HTR-8/SVneo (cell line): ENCODE results near the gene BAAT.
"Not testable (repeated sequence)": the region's sequence is repeated elsewhere in the genome, so short reads cannot be mapped to it uniquely, and the experiment has no call there.

Experiments
- DNase-seq: peaks from one replicate; pipeline ENCODE4 v3.0.0; 2011; ENCODE audit warnings: low spot score, mixed read lengths; ENCODE audit not compliant: insufficient read length
- FAIRE-seq: peaks from 2 replicates; lab custom pipeline; 2011; peaks lifted over from hg19 to GRCh38; lab: Jason Lieb, UNC

BAAT gene

DNA sequence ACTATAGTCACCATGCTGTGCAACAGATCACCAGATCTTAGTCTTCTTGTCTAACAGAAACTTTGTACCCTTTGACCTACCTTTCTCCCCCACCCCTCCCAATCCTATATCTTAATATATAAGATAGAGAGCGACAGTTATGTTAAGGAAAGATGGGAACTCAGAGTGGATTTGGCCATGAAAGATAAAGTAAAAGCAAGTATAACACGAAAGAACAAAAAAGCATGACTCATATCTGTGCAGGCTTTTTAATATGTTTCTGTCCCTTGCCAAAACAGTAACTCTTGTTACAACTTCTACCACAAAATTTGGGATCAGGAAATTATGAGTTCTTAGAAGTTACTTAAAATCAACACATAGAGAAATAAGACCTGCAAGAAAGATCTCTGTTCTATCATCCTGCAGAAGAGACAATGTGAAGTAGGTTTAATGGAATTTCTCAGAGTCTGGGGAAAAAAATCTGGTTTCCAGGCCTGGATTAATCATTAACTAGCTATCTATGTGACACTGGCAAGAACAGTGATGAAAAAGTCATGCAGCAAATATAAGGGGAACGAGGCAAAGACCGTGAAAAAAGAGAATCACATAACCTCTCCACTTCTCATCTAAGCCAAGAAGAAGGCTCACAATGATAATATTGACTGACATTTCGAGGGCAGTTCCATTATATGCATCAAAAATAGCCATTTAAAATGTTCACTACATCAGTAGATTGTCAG is 18.6 kb downstream of the BAAT start:
- DNase-seq (no peak), FAIRE-seq (no peak)

DNA sequence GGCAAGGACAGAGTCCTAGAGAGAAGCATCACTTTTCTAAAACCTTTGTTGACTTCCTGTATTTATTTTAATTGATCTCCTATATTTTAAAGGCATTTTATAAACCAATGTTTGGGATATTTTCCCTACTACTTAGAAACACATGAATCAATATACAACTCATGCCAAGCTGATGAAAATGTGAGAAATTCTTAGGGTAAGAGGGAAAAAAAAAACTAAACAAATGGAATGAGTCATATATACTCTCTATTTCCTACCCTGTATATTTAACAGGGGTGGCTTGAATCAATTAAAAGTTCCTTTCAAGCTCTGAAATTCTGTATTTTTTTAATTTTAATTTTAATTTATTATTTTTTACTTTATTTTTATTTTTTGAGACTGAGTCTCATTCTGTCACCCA is 19.6 kb downstream of the BAAT start:
- FAIRE-seq = no peak
- DNase-seq = no peak

DNA sequence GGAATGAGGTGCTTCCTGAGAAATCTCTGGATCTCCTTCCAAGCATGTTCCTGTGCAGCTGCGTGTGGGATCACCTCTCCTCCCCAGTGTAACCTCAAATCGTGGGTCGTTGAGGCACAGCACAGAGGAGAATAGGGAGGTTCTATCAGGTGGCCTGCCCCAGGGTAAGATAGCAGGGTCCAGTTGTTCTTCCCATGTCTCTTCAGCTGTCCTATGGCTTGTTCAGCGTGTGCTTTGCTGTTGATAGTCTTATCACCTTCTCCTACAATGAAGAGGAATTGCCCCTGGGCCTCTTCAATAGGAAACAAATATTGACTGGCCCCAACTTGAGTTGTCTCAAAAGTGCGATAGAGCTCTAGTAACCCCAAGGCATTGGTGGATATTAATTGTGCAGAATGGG is 22.4 kb downstream of the BAAT start:
- no peak for DNase-seq
- no peak for FAIRE-seq

DNA sequence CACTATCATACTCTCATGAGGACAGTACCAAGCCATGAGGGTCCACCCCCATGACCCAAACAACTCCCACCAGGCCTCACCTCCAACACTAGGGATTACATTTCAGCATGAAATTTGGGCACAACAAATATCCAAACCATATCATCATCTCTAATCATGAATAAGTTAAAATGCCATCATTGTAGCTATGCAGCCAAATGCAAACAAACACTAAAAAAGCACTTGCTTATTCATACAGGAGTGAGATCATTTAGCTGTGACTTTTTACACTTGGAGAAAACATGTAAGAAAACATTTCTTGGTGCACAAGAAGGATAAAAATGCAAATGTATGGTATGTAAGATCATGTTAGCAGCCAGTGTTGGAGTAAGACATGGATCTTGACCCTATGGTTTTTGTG is 24.2 kb downstream of the BAAT start:
- DNase-seq (no peak), FAIRE-seq (no peak)

DNA sequence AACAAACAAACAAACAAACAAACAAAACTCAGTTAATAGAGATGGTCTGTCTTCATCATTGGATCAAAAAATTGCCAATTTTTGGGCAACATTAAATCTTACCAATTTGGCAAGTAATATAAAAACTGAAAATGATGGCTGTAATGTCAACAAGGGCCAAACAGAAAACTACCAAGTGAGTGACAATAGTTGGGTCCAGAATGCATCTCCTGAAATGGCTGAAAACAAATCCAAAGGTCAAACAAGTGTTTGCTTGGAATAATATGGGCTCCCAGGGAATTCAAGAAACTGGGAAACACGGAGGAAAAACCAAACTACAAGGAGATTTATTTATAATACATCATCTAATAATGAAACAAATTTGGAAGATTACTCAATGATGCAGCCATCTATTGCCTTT is 25.1 kb downstream of the BAAT start:
- DNase-seq = no peak
- no peak for FAIRE-seq

DNA sequence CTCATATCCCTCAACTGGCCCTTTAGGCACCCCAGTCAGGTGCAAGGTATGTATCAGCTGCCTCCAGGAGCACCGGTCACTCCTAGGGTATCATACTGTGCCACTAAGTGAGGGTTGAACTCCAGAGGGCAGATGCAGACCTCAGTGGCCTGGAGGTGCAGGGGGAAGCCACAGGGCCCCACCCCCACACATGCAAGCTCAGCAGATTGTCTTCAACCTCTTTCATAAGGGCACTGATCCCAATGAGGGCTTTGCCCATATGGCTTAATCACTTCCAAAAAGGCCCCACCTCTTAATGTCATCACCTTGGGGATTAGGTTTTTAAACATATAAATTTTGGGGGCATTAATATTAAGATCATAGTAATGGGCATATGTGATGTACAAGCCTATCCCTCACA is 28.2 kb downstream of the BAAT start:
- FAIRE-seq = no peak
- no peak for DNase-seq

DNA sequence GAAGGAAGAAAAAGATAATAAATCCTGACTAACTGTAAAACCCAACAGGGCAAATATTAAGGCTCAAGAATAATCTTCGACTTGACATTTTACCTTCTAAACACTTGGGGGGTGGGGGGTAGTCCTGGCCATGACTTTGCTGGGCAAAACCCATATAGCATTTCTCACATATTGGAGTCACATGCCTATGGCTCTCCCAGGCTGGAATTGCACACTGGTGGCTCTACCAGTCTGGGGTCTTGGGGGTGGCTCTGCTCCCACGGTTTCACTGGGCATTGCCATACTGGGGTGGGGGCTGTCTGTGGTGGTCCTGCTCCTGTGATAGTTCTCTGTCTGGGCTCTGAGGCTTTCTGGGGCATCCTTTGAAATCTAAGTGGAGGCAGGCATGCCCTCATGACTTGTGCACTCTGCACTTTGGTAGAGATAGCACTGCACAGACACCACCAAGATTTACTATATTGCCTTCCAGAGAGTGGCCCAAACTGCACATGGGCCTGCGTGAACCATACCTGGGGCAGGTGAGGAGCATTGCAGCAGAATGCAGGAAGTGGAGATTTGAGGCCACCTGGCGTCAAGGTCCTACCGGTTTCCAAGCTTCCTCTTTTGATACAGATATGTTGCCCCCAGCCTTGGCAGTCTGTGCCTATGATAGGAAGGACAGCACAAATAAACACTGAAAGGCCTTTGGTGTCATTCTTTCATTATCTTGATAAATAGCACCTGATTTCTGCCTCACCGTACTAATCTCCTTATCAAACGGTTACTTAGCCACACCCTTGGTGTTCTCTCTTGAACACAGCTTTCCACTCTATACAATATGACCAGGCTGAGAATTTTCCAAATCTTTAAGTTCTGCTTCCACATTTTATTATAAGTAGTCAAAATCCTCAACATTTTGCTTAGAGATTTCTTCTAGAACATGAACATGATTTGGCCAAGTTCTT is 29.8 kb downstream of the BAAT start:
- no peak for FAIRE-seq
- no peak for DNase-seq

DNA sequence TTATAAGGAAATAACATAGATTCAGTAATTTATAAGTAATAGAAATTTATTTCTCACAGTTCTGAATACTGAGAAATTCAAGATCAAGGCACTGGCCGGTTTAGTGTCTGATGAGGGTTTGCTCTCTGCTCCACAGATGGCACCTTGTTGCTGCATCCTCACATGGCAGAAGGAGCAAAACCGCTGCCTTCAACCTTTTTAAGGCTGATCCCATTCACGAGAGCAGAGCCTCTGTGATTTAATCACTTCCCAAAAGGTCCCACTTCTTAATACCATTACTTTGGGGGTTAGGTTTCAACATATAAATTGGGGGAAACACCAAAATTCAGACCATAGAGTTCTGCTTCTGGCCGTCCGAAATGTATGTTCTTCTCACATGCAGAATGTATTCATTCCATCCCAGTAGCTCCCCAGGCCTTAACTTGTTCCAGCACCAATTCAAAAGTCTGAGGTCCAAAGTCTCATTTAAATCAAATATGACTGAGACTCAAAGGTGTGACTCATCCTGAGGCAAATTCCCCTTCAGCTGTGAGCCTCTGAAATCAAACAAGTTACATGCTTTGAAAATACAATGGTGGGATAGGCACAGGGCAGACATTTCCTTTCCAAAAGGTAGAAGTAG is 30.6 kb downstream of the BAAT start:
- FAIRE-seq = no peak
- no peak for DNase-seq

DNA sequence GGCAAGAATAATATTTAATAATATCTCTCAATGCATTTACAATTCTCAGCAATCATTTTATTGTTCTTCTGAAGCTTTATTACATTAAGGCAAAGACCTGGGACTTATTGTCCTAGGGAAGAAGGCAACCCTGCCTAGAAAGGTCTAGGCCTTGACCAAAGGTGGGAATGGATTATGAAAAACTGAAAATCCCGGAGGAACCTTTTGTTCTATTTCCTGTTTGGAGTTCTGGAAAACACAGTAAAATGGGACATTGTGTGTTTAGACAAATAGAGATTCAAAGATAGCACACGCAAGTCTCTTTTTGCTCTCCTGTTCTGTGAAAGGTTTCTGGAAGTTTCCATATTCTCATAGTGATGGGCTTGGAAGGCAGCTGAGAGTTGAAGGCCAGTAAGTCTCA is 31.1 kb downstream of the BAAT start:
- DNase-seq (no peak), FAIRE-seq (no peak)

DNA sequence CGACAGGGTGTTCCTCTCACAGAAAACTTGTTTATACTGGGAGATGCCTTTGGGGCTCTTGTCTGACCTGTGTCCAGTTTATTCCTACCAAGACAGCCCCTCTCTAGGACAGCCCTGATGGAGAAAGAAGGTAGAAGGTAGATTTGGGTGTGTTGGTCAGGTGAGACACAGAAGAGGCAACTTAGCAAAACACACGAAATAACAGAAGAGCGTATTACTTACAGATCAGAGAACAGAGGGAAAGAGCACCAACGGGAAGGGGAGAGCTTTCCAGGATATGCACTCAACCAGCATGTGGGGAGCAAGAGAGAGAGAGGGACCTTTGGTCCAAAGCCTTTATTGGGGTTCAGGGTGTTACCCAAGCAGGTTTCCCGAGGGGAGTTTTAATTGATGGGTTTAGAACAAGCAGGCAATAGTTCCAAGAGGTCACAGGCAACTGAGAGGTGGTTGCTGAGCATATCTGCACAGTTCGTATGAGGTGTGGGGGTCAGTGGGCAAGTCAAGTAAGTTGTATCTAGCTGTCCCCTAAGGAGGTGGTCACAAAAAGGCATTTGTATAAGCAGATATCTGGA is 31.8 kb downstream of the BAAT start:
- DNase-seq = no peak
- no peak for FAIRE-seq

DNA sequence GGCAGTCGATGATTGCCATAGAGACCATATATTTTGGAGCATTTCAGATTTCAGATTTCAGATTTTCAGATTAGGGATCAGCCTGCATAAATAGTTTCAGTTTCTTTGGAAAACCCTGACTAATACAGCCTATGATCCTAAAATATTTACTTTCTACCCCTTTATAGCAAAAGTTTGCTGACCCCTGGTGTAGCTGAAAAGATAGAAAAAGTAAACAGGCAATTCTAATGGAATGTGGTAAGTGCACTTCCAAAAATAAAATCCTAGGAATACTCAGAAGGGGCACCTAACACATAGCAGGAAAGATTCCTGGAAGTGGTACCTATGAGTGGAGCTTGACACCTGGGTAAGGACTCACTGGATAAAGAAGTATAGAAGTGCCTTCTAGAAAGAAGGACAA is 34.5 kb downstream of the BAAT start:
- DNase-seq (no peak), FAIRE-seq (no peak)

DNA sequence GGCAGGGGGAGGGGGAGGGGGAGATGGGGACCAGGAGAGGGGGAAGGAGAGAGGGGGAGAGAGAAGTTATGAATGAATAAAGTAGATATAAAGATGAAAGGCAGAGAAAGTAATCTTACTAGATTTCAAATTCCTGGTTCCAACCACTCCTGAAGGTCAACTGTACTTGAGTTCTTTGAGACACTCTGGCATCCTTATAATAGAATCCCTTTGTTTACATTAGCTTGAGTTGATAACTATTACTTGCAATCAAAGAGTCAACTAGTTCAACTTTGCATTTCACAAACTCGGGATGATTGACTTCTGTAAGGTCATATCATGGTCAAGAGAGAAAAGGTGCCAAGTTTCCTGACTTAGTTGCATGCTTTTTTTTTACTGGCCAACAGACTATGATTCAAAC is 42.2 kb downstream of the BAAT start:
- DNase-seq = no peak
- FAIRE-seq = no peak

DNA sequence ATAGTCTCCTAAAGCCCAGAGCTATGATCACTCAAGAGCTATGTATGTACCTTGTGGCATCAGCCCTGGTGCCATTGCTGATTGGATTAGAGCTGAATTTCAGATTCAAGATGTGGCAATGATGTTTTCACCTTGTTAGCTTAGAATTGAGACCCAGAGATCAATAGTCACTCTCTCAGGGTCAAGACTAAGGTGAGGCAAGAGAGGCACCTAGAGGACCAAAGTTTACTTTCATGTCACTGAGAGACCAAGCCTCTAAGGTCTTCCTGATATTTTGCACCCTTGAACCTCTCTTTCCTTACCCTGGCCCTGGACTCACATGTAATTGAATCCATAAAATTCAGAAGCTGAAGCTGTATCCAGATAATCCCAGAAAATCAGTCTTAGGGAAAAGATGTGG is 42.8 kb downstream of the BAAT start:
- FAIRE-seq (no peak), DNase-seq (no peak)

DNA sequence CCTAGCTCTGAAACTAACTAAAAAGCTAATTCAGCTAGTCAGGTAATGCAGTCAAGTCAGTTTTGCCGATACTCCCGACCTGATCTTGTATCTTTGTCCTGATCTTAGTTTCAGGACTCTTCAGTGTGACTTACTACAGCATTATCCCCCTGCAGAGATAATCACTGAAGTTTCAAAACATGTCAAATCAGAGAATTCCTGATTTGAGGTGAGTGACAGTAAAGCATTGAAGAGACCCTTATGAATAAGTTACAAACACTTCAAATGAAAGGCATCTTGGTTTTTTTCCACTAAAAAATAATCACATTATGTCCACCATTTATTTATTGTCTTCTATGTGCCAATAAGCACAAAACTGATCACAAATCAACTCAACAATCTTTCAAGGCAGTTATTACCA is 47.6 kb downstream of the BAAT start:
- FAIRE-seq (no peak), DNase-seq (no peak)

DNA sequence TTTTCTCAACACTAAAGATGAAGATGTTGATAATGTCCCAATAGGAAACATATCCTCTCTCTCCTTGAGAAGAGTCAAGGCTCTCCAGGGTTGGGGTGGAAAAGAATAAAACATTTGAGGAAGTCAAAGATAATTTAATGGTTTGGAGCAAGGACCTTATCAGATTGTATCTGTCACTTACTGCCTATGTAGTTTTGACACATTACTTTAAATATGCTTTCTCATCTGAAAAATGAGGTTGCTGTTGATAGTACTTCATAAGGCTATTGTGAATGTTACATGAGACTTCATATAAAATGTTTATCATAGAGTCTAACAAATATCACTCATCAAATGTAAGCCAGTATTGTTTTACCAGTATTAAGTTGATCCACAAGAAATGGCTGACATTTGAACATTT is 48.7 kb downstream of the BAAT start:
- DNase-seq (no peak), FAIRE-seq (no peak)

DNA sequence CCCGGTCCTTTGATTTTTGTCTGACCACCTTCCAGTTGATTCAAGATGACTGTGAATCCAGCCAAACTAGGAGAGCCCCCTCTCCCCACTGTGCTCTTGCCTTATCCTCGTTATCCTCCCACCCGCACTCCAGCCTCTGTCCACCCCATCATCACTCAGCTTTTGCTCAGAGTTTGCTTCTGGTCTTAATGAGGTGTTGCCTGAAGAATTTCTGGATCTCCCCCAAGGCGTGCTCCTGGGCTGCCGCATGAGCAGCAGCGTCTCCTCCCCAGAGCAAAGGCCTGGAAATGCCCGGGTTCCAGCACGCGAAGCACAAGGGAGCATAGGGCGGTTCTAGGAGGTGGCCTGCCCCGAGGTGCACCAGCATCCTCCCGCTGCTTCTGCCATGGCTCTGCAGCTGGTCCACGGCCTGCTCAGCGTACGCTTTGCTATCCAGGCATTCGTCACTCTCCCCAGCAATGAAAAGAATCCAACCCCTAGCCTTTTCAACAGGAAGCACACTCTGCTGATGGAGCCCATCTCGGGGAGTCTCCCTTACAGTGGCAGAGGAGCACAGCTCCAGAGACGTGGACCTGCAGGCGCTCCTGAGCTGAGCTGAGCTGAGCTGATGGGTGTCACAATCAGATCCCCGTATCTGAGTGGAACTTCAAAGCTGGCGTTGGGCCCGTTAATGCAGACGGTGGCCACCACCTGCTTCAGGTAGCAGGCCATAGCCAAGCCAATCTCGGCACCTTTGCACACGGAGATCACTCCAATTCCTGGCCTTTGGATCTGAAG is 50.7 kb downstream of the BAAT start:
- DNase-seq (no peak), FAIRE-seq (no peak)

DNA sequence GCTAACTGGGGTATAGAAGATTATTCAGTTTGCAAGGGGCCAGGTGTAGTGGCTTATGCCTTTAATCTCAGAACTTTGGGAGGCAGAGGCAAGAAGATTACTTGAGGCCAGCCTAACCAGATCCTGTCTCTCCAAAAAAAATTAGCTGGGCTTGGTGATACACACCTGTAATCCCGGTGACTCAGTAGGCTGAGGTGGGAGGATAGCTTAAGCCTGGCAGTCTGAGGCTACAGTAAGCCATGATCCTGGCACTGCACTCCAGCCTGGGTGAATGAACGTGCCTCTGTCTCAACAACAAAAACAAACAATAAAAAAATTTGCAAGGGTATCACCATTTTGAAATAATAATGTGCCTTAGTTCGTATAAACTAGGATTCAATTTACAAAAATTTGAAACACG is 51.3 kb downstream of the BAAT start:
- FAIRE-seq (no peak), DNase-seq (no peak)

DNA sequence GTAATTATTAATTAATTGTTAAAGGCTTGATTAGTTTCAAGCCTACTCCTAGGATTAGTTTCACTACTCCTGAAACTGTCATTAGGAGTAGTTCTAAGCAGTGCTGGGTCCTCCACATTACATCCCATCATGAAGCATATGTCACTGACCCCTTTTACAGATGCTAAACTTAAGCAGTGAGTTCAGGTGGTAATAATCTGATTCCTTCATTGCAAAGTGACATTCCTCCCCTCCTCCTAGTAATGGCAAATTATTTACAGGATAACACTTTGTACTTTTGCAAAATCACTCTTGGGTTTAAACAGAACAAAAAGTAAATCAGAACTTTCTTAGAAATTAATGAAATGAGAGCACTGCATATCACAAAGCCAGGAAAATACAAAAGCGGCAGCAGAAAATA is 52.4 kb downstream of the BAAT start:
- FAIRE-seq (no peak), DNase-seq (no peak)

DNA sequence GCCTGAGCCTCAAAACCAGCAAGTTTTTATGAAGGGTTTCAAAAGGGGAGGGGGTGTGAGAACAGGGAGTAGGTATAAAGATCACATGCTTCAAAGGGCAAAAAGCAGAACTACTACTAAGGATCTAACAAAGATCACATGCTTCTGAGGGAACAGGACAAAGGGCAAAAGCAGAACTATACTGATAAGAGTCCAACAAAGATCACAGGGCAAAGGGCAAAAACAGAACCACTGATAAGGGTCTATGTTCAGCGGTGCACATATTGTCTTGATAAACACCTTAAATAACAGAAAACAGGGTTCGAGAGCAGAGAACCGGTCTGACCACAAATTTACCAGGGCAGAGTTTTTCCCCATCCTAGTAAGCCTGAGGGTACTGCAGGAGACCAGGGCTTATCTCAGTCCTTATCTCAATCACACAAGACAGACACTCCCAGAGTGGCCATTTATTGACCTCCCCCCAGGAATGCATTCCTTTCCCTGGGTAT is 57.3 kb downstream of the BAAT start:
- FAIRE-seq, DNase-seq: not testable (repeated sequence)

DNA sequence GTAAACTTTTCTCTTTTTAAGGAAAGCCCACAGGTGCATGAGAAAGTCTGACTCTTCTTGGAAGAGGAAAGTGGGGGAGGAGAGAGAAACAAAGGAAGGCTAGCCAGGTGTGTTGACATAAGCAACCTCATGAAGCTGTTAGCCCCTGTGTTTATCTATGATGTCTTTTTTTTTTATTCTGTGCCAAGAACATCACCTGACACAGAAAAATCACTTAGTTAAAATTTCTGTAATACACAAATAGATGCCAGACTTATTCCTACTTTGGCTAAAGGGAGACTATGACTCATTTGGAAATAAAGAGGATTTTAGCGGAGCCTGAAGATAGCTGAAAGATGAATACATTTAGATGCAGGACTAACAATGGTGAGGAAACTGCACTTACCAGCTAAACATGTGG is 58.3 kb downstream of the BAAT start:
- FAIRE-seq (no peak), DNase-seq (no peak)
